Lower leg skin (tissue), 4 donors: ENCODE data around the gene EN2. TPM values are rescaled to one million over a fixed set of nuclear protein-coding genes. Genes with fewer than 3 reads are reported as not detected.
A peak's percentile ranks its signal among the peaks of the same experiment; 100 is the strongest.

Experiments used
- DNase-seq, 2 donors: peaks; one replicate each; pipeline ENCODE4 v3.0.0-alpha.2; 2019; ENCODE audit warnings: low spot score in 2 of 2
- H3K4me3 ChIP-seq: fragments of 200-600 bp; sonication (generic); 2 replicates; pipeline ENCODE4 v1.5.1; 2017; ENCODE audit warnings: mild to moderate bottlenecking, low read depth; ENCODE audit not compliant: poor library complexity, severe bottlenecking
- CTCF ChIP-seq, 3 donors: fragments of 450-650 bp; IDR thresholded peaks; one replicate each; pipeline ENCODE4 v1.5.1; 2016; ENCODE audit warnings: antibody characterized with exemption in 3 of 3, mild to moderate bottlenecking in 3 of 3, moderate library complexity in 2 of 3
- POLR2A ChIP-seq, 2 donors: fragments of 450-650 bp; IDR thresholded peaks; one replicate each; pipeline ENCODE4 v1.6.1; 2016 to 2017; ENCODE audit warnings: antibody characterized with exemption in 2 of 2, mild to moderate bottlenecking in 1 of 2, moderate library complexity in 1 of 2
- WGBS, 2 donors: methylation state at CpG; one replicate each; pipeline ENCODE4 v1.1.5; 2018; 5-methylcytosine and 5-hydroxymethylcytosine counted together
- intact Hi-C: fragments of 100-400 bp; cut with DNase I; formaldehyde crosslinking; loops from one replicate; pipeline ENCODE4 v1.15.0; 2023; ENCODE audit warnings: low total_unique reads
- total RNA-seq, 4 donors: library from RNA; depleted of rRNA; stranded (reverse); fragments of >200 nt; gene quantifications; one replicate each; pipeline ENCODE4 v1.1.0, GENCODE V29; 2016

EN2 gene
- total RNA-seq, 4 donors from 2014 or later: 0.04 to 0.52 TPM; not detected in 2

- 88 to 92% methylated on average over 20 to 23 of the region's 23 CpGs for WGBS, 2 donors
- TF ChIP-seq POLR2A (IDR thresholded peaks at IDR 0.05) (no peak), CTCF (IDR thresholded peaks at IDR 0.05) (no peak)
- no peak overlapping the region for H3K4me3 ChIP-seq
- intact Hi-C loops: no loop called here
- peak in 1 of 2 donors; percentile 68 for DNase-seq
Measured at GRCh38 chr7:155484483-155485399, 26.8 kb downstream of the EN2 start.

GRCh38 chr7:155486783-155487508 lies 29.0 kb downstream of the EN2 start:
- intact Hi-C loops: no loop called here
- WGBS, 2 donors: 82 to 84% methylated on average over 18 of the region's 18 CpGs
- peak in 1 of 2 donors; percentile 53 for DNase-seq
- TF ChIP-seq CTCF (IDR thresholded peaks at IDR 0.05): no peak
- TF ChIP-seq POLR2A (IDR thresholded peaks at IDR 0.05): no peak
- no peak overlapping the region for H3K4me3 ChIP-seq

GRCh38 chr7:155487509-155488482 lies 29.9 kb downstream of the EN2 start:
- TF ChIP-seq CTCF (IDR thresholded peaks at IDR 0.05): no peak
- no peak for TF ChIP-seq POLR2A (IDR thresholded peaks at IDR 0.05)
- H3K4me3 ChIP-seq: no peak overlapping the region
- intact Hi-C loops: no loop called here
- 86 to 90% methylated on average over 31 of the region's 31 CpGs for WGBS, 2 donors
- DNase-seq: peak in 1 of 2 donors; percentile 84

GRCh38 chr7:155488483-155489127 lies 30.7 kb downstream of the EN2 start:
- intact Hi-C loops: no loop called here
- no peak overlapping the region for H3K4me3 ChIP-seq
- no peak for TF ChIP-seq CTCF (IDR thresholded peaks at IDR 0.05)
- no peak for TF ChIP-seq POLR2A (IDR thresholded peaks at IDR 0.05)
- 52 to 68% methylated on average over 9 of the region's 9 CpGs for WGBS, 2 donors
- peak in 1 of 2 donors; percentile 71 for DNase-seq
